NK-92 treated with Interleukin-12 subunit alpha and Interleukin-12 subunit beta, amount 100 ng/mL, for 24 hours (cell line): ENCODE measurements around the gene HOXD11.

ENCODE experiments used
- DNase-seq: peaks from one replicate; lab custom pipeline; 2025; lab: John Stamatoyannopoulos, UW

The HOXD11 gene

GRCh38 chr2:176081376-176081836 is 25.7 kb upstream of the HOXD11 start:
- DNase-seq: no peak

- no peak for DNase-seq
Measured at GRCh38 chr2:176081837-176082524, 25.1 kb upstream of the HOXD11 start.

- DNase-seq: no peak
Measured at GRCh38 chr2:176082525-176082823, 24.6 kb upstream of the HOXD11 start.

GRCh38 chr2:176082824-176083751 is 24.0 kb upstream of the HOXD11 start:
- DNase-seq: no peak

- no peak for DNase-seq
Measured at GRCh38 chr2:176083796-176084261, 23.3 kb upstream of the HOXD11 start, which contains the start of gene EVX2. EVX2 (minus strand) TSS chr2:176083962; CDS start chr2:176083776, 186 bp downstream.

GRCh38 chr2:176084611-176085119 is 22.4 kb upstream of the HOXD11 start:
- DNase-seq: no peak

- DNase-seq: no peak
Measured at GRCh38 chr2:176085120-176085788, 21.8 kb upstream of the HOXD11 start.

- DNase-seq: no peak
Measured at GRCh38 chr2:176085861-176086771, 21.0 kb upstream of the HOXD11 start.

GRCh38 chr2:176087330-176088047 is 19.6 kb upstream of the HOXD11 start:
- no peak for DNase-seq

- no peak for DNase-seq
Measured at GRCh38 chr2:176088048-176088936, 18.8 kb upstream of the HOXD11 start.

GRCh38 chr2:176088937-176089842 is 17.9 kb upstream of the HOXD11 start:
- no peak for DNase-seq

- DNase-seq: no peak
Measured at GRCh38 chr2:176089843-176090395, 17.2 kb upstream of the HOXD11 start.

GRCh38 chr2:176090862-176091261 is 16.2 kb upstream of the HOXD11 start:
- DNase-seq: no peak

GRCh38 chr2:176091329-176092258 is 15.5 kb upstream of the HOXD11 start:
- no peak for DNase-seq

GRCh38 chr2:176092270-176093144 is 14.6 kb upstream of the HOXD11 start, which contains the start of gene HOXD13:
HOXD13 (plus strand) TSS chr2:176092721; CDS start chr2:176092891, 170 bp downstream.
- DNase-seq: no peak
